AG04450 (cell line): ENCODE data around the gene ZDHHC11B. TPM values are rescaled to one million over a fixed set of nuclear protein-coding genes. Genes with fewer than 3 reads are reported as not detected.
"Not testable (repeated sequence)": the region's sequence is repeated elsewhere in the genome, so short reads cannot be mapped to it uniquely, and the experiment has no call there.

Experiments
- CTCF ChIA-PET: fragments of 300-600, 350-600 bp; formaldehyde crosslinking; extraction: SDS; loops from one replicate; lab custom pipeline; 2022; ENCODE audit warnings: antibody characterized with exemption, inconsistent platforms; lab: Charles Lee
- POLR2A ChIA-PET: fragments of 350-600 bp; formaldehyde crosslinking; extraction: SDS; loops from one replicate; lab custom pipeline; 2021; ENCODE audit warnings: antibody characterized with exemption, inconsistent platforms; lab: Yijun Ruan, JAX
- DNase-seq: peaks from one replicate; pipeline ENCODE4 v3.0.0-alpha.2; 2011; ENCODE audit warnings: low read depth, low spot score
- H3K27ac ChIP-seq: one replicate; pipeline ENCODE4 v1.5.1; 2012; ENCODE audit warnings: low read depth, low read length, control low read depth
- H3K27me3 ChIP-seq: one replicate; pipeline ENCODE4 v1.6.0; 2012; ENCODE audit warnings: low read length; ENCODE audit not compliant: control insufficient read depth, insufficient read depth
- H3K4me3 ChIP-seq: 2 replicates; pipeline ENCODE4 v1.5.1; 2011; ENCODE audit warnings: mild to moderate bottlenecking, low read depth, low read length, control low read depth
- H3K9me3 ChIP-seq: 2 replicates; pipeline ENCODE4 v1.5.1; 2012; ENCODE audit warnings: low read length; ENCODE audit not compliant: control insufficient read depth, insufficient read depth
- CTCF ChIP-seq: IDR thresholded peaks from 2 replicates; pipeline ENCODE4 v1.5.1; 2011; ENCODE audit warnings: low read depth, low read length, control low read depth, inconsistent platforms
- polyA plus RNA-seq: library from polyadenylated mRNA; depleted of rRNA; stranded (reverse); fragments of >200 nt; gene quantifications from 2 replicates; pipeline ENCODE4 v1.2.3, GENCODE V29; 2011

ZDHHC11B gene
- polyA plus RNA-seq, 1 experiment = not detected

GRCh38 chr5:692529-693041 lies 91.9 kb downstream of the ZDHHC11B start:
- H3K4me3 ChIP-seq, H3K9me3 ChIP-seq, CTCF ChIA-PET, DNase-seq, H3K27me3 ChIP-seq, H3K27ac ChIP-seq, POLR2A ChIA-PET: not testable (repeated sequence)

- no peaks in the 10 kb centered on the region for H3K9me3 ChIP-seq
- H3K4me3 ChIP-seq = no peak overlapping the region
- H3K27me3 ChIP-seq = peaks cover 5% of the 10 kb centered on the region
- H3K27ac ChIP-seq = no peak overlapping the region
- DNase-seq = no peak
- ChIA-PET POLR2A (no interaction called here), CTCF (no interaction called here)
- no peak for TF ChIP-seq CTCF
Observed at GRCh38 chr5:691817-692528, 92.6 kb downstream of the ZDHHC11B start.

DNA sequence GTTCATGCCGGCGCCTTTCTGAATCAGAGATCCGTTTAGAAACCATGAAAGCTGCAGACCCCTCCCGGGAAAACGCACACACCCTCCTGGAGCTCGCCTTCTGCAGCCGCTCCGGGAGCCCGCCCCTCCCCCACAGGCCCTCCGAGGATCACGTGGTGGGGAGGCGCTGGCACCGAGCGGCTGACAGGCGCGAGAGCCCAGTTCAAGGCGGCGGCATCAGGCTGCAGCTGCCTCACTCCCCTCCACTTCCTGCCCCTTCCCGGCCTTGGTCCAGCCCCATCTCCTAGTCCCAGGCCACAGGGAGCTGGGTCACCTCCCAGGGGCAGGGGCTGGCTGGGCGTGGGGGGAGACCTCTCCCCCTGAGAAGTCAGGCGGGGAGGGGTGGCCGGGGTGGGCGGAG lies 93.5 kb downstream of the ZDHHC11B start:
- DNase-seq, H3K27me3 ChIP-seq, POLR2A ChIA-PET, H3K27ac ChIP-seq, H3K4me3 ChIP-seq, CTCF ChIA-PET, H3K9me3 ChIP-seq: not testable (repeated sequence)

DNA sequence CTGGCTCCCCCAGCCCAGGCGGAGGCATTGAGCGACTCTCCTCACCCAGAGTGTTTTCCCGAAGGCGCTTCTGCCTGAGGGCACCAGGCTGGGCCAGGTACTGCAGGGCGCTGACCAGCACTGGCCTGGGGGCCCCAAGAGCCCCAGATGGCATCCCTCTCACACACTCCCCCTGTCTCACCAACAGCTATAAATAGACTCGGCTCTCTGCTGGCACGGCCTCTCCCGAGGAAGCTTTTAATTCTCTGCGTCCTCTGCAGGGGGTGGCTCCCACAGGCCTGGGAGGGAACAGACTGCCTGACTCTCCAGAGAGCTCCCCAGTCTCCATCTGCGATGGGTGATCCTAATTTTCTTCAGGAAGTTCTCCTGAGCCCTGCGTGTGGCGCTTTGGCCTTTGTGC lies 94.2 kb downstream of the ZDHHC11B start:
- H3K9me3 ChIP-seq, H3K4me3 ChIP-seq, H3K27me3 ChIP-seq, DNase-seq, H3K27ac ChIP-seq, POLR2A ChIA-PET, CTCF ChIA-PET: not testable (repeated sequence)

DNA sequence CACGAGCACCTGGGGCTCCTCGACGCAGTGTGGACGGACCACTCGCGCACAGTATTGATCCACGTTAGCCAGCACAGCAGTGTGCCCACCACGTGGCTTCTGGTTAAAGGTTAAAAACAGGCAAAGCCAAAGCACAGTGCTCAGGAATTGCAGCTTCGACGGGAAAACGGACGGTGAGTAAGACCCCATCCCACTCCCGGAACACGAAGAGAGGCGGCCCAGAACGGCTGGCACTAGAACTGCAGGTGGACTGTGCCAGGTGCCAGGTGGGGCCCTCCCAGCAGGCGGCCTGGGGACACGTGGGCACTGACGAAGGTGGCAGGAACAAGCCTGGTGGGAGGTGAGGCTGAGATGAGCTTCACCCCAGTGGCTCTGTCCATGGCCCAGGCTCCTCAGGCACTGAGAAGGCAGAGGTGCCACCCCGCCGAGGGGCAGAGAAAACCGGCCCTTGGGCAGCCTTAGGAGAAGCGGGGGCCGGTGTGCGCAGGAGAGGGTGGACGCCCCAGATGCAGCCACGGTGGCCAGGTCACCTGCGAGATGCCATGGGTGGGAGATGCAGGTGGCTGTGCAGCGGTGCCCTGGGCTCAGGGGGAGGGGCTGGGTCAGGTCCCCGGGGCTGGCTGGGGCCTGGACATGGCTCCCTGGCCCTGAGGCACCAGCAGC lies 96.0 kb downstream of the ZDHHC11B start:
- H3K4me3 ChIP-seq, CTCF ChIA-PET, H3K9me3 ChIP-seq, POLR2A ChIA-PET, H3K27me3 ChIP-seq, DNase-seq, H3K27ac ChIP-seq: not testable (repeated sequence)

GRCh38 chr5:686936-687335 lies 97.6 kb downstream of the ZDHHC11B start:
- CTCF ChIA-PET, POLR2A ChIA-PET, DNase-seq, H3K27ac ChIP-seq, H3K27me3 ChIP-seq, H3K4me3 ChIP-seq, H3K9me3 ChIP-seq: not testable (repeated sequence)

DNA sequence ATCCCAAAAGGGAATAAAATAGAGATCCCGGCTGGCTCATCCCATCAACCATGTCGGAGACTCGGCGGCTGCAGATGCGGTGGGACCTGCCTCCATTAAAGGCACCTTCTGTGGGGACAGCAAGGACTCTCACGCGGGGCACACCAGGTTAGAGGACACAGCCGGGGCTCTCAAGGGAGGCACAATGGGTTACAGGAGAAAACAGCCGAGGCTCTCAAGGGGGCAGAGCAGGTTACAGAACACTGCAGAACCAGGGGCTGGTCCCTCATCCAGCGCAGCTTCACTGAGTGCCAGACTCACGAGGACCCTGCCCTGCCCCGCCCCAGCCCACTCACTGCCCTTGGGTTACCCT lies 98.4 kb downstream of the ZDHHC11B start:
- CTCF ChIA-PET, DNase-seq, H3K9me3 ChIP-seq, H3K27me3 ChIP-seq, POLR2A ChIA-PET, H3K27ac ChIP-seq, H3K4me3 ChIP-seq: not testable (repeated sequence)
